GM19239 (cell line): ENCODE measurements around the gene TLN1.

Experiments used
- DNase-seq: peaks from one replicate; pipeline ENCODE4 v3.0.0; 2011; ENCODE audit warnings: low spot score; ENCODE audit not compliant: insufficient read length
- FAIRE-seq: peaks from 2 replicates; lab custom pipeline; 2011; peaks lifted over from hg19 to GRCh38; lab: Jason Lieb, UNC

TLN1 gene

DNA sequence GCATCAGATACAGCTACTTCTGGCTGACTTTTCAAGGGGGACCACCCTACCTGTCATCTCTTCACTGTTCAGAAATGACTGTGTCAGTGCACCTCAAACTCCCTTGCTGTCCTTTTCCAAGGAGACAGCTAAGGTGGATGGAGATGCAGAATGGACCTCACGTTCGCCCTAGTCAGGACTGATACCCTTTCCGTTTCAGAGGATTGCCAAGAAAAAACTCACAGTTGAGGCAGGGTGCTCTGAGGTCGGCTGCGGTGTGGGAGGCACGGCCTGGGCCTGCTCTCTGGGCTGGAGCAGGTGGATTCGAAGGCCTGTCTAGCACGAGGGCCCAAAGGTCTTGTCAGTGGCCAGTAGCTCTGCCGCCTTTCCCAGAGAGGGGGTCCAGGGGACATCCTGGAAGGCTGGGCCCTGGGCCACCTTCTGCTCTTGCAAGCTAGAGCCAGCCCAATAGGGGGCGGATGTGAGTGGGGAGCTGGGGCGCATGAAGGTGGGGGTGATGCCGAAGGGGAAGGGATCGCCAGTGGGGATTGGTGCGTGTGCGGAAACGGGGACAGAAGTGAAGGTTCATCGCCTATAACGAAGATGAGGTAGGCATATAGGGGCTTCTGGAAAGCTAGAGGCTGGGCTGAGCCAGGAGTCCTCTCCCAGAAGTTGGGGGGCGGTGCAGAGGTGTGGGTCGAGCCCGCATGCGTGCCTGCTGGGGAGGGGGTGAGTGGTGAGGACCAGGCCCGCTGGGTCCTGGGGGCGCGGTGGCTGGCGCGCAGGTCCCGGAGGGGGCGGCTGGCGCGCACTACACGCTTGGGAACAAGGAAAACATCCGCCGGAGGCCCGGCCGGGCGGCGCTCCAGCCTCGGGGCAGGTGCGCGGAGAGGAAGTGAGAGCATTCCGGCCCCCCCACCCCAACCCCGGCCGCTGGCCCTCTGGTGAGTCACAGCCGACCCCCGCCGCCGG lies 24.6 kb upstream of the TLN1 start:
- FAIRE-seq (peak; percentile 86), DNase-seq (peak; percentile 53)

GRCh38 chr9:35755071-35755470 lies 23.1 kb upstream of the TLN1 start:
- FAIRE-seq = no peak
- DNase-seq = no peak

DNA sequence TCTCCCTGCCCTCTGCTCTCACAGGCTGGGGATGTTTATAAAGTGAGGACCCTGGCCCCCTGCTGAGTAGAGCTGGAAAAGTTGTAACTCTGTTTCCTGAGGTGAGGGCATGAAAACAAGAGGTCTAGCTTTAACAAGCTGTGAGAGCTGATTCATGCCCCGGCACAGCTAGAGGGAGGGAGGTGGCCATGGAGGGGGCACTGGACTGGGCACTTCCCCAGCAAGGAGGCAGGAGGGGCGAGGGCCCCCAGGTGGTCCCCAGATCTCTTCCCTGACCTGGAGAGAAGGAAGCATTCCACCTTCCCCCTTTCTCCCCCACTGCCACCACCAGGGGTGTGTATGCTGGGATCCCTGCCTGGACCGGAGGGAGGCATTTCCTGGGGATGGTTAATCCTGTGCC lies 22.3 kb upstream of the TLN1 start, which contains the start of gene MSMP:
MSMP (minus strand) TSS at position 13 of the 400 bp plus-strand sequence. CDS start 147 bp downstream, outside the sequence.
- DNase-seq (no peak), FAIRE-seq (no peak)

DNA sequence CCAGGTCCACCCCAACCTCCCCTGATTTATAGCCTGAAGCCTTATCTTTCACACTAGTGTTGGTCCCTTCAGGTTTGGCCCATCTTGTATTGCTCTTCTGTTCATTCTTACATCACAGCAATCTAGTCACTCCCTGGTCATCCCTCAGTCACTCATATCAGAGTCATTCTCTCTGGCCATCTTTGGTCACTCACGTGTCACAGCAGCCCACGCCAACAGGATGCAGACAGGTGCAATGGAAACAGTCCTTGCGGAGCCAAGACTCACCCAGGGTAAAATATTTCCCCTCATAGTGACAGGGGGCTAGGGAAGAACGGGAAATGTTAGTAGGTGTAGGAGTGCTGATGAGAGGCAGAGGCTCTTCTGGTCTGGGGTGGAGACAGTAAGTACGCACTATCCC lies 21.5 kb upstream of the TLN1 start:
- FAIRE-seq (no peak), DNase-seq (no peak)

GRCh38 chr9:35750256-35750531 lies 18.2 kb upstream of the TLN1 start:
- FAIRE-seq (no peak), DNase-seq (no peak)

- DNase-seq = no peak
Measured at GRCh38 chr9:35749515-35750255, 17.7 kb upstream of the TLN1 start.

DNA sequence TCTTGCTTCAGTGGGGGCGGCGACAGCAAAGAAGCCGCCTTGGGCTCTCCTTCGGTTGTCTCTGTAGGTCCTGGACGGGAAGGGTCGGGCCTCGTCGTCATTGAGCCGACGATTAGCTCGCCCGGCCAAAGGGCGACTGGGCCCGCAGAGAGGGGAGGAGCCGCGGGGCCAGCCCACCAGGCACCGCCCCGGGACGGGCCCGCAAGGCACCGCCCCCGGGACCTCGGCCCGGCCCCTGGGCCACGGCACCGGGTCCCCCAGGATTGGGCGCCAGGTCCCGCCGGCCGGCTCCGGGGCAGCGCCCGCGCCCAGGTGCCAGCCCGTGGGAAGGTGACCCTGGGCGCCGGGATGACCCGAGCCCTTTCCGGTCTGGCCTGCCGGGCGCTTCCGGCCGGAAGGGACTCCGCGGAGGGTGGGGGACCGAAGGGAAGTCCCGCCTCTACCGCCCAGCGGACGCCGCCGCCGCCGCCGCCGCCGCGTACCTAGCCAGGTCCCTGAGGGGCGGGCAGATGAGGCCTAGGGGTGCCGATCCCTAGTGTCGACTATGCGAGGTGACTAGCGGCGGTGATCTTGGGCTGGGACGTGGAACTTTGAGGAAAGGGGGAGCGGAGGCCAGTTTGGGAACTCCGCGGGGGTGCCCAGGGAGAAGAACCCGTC lies 17.0 kb upstream of the TLN1 start, which contains the start of the genes GBA2 and RGP1:
GBA2 (minus strand) TSS at position 371 of the 657 bp plus-strand sequence. CDS start 524 bp downstream, outside the sequence.
RGP1 (plus strand) TSS at position 430 of the 657 bp plus-strand sequence. CDS start 469 bp downstream, outside the sequence.
- peak; percentile 18 for FAIRE-seq
- peak; percentile 78 for DNase-seq

More at GRCh38 chr9:35749515-35750255, 17.7 kb upstream of the TLN1 start:
- peak; percentile 80 for FAIRE-seq

DNA sequence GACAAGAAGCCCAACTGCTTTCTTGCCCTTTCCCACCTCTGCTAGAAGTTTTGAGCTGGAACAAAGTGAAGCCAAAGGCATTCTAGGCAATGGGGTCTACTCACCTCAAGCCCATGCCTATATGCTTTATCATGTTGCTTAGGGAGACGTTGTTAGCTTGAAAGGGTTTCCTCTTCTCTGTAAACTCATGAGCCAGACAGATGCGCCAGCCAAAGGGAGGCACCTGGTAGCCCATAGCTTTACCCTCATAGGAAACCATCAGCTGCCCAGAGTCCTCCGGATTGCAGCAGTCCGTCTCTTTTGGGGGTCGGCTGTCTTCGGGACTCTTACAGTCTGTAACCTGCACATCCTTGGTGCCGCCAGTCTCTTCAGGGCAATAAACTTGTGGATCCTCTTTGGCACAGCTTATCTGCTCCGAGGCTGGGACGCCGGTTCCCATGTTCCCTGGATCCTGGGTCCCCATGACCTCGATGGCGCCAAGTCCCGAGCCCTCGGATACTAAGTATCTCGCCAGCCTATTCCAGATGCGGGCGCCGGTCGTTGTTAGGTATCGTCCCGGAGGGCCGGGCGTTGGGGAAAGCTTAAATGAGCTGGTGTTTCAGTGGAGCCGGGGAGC lies 16.4 kb upstream of the TLN1 start:
- DNase-seq (no peak), FAIRE-seq (peak; percentile 71)

DNA sequence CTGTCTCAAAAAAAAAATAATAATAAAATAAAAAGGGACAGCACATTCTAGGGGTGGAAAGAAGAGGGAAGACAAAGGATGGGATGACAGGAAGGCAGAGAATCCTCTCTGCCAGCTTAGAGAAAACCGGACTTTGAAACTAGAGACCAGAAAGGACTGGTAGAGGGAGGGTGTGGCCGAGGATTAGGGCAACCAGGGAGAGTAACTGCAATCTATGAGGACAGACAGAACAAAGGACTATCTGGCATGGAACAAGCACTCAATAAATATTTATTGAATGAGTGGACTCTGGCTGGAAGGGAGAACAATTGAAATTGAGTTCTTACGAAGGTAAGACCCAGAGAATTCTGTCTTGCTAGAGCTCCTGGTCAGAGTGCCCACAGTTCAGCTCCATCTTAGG lies 14.6 kb upstream of the TLN1 start:
- FAIRE-seq (no peak), DNase-seq (no peak)

- FAIRE-seq (no peak), DNase-seq (no peak)
Measured at GRCh38 chr9:35745569-35745968, 13.6 kb upstream of the TLN1 start.

GRCh38 chr9:35743880-35744518 lies 12.0 kb upstream of the TLN1 start:
- no peak for FAIRE-seq

GRCh38 chr9:35743452-35743851 lies 11.5 kb upstream of the TLN1 start:
- no peak for FAIRE-seq

More at GRCh38 chr9:35743880-35744518, 12.0 kb upstream of the TLN1 start:
- DNase-seq = no peak

DNA sequence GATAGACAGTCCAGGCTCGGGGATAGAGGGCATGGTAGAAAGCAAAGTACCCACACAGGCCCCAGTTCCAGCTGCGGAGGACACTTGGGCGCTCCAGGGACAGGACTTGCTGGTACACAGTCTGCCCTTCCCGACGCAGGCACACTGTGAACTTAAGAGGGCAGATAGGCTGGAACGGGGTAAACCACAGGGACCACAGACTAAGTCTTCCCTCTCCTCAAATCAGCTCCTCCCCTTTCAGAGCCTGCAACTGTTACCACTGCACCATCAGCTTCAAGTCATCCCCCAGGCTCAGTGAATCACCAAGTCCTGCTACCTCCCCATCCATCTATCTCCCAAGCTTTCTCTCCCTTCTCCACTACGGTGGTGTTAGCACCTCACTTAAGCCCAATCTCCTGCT lies 9.7 kb upstream of the TLN1 start:
- DNase-seq = no peak
- no peak for FAIRE-seq

More at GRCh38 chr9:35743452-35743851, 11.5 kb upstream of the TLN1 start:
- no peak for DNase-seq

DNA sequence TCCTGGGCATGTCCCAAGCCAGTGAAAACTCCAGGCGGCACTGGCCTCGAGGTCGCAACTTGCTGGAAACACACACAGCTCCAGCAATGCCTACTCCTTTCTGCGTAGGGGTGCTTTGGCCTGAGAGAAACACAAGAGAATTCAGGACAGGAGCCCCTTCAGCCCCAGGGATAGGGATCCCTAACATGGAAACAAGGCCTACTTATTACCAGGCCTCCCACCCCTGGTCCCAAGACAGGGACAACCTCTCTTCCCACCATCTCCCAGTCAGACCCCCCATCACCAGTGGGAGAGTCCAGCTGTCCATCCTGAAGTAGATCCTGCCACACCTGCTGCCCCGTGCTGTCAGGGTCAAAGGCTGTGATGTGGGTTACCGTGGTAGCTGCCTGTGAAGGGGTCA lies 8.2 kb upstream of the TLN1 start:
- DNase-seq = no peak
- FAIRE-seq = no peak

GRCh38 chr9:35738924-35739323 lies 6.9 kb upstream of the TLN1 start:
- no peak for DNase-seq
- no peak for FAIRE-seq

DNA sequence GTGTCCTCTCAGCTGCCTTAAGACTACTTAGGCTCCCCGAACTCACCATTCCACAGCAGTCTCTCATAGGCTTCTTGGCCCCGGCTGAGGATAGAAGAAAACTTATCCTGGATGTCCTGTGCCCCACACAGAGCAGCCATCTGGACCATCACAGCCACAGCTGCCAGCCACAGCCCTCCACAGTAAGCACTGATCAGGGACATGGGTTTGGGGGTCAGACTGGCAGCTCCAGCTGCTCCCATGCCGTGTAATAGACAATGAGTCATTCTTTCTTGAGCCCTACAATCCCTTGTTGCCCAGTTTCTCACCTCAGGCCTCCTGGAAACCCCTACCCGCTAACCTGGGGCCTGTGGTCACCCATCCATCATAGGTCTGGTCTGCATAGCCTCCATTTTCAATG lies 6.2 kb upstream of the TLN1 start:
- FAIRE-seq (no peak), DNase-seq (no peak)

DNA sequence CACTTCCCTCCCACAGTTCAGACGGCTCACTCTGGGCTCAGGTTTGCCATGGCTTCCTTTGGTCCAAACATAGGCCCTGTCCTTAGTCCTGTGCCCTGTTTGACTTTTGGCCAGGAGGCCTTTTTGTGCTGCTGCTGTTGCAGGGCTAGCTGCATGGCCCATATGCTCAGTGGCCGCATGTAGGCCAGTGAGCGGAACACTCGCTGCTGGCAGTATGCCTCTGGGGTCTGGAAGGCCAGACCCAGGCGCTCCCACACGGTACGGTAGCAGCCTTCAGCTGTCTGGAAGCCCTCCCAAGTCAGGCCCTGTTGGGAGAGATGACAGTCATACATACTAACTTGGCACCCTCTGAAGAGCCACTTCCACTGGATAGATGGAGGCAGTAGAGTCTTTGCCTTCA lies 5.1 kb upstream of the TLN1 start:
- DNase-seq = no peak
- FAIRE-seq = no peak

- peak; percentile 58 for DNase-seq
- peak; percentile 87 for FAIRE-seq
Measured at GRCh38 chr9:35736201-35736633, 4.2 kb upstream of the TLN1 start.

- no peak for DNase-seq
- no peak for FAIRE-seq
Measured at GRCh38 chr9:35734096-35734495, 2.1 kb upstream of the TLN1 start.
